GM23338 (cell line): Measurements from ENCODE around the gene BICC1. TPM values are rescaled to one million over a fixed set of nuclear protein-coding genes. Genes with fewer than 3 reads are reported as not detected.
A peak's percentile ranks its signal among the peaks of the same experiment; 100 is the strongest.

Source experiments
- ATAC-seq: fragments of 200-7000 bp; cut with Tn5 transposase; 3 replicates; pipeline ENCODE4 v1.9.1; 2020
- DNase-seq: peaks from one replicate; pipeline ENCODE4 v3.0.0-alpha.2; 2015; ENCODE audit warnings: low spot score
- H2AFZ ChIP-seq: fragments of 200-600 bp; sonication (generic); 2 replicates; pipeline ENCODE4 v1.8.0; 2016; ENCODE audit warnings: antibody characterized with exemption, mild to moderate bottlenecking, moderate library complexity
- H3F3A ChIP-seq: fragments of 200-600 bp; sonication (generic); replicated peaks from 2 replicates; pipeline ENCODE4 v1.8.0; 2017; ENCODE audit warnings: antibody characterized with exemption, mixed run types, low read depth
- H3K27ac ChIP-seq: fragments of 200-600 bp; sonication (generic); 2 replicates; pipeline ENCODE4 v1.6.1; 2016; ENCODE audit warnings: low read depth
- H3K27me3 ChIP-seq: fragments of 200-600 bp; sonication (generic); 2 replicates; pipeline ENCODE4 v1.8.0; 2016; ENCODE audit warnings: mild to moderate bottlenecking, mixed run types, moderate library complexity; ENCODE audit not compliant: insufficient read depth
- H3K36me3 ChIP-seq: fragments of 200-600 bp; sonication (generic); 2 replicates; pipeline ENCODE4 v1.8.0; 2016; ENCODE audit warnings: mild to moderate bottlenecking; ENCODE audit not compliant: insufficient read depth
- H3K4me1 ChIP-seq: fragments of 200-600 bp; sonication (generic); 2 replicates; pipeline ENCODE4 v1.8.0; 2016; ENCODE audit warnings: mild to moderate bottlenecking, moderate library complexity; ENCODE audit not compliant: insufficient read depth
- H3K4me2 ChIP-seq: fragments of 200-600 bp; sonication (generic); 2 replicates; pipeline ENCODE4 v1.7.1; 2017; ENCODE audit warnings: mixed run types
- H3K4me3 ChIP-seq: fragments of 200-600 bp; sonication (generic); 2 replicates; pipeline ENCODE4 v1.6.1; 2016; ENCODE audit warnings: mixed run types
- H3K79me2 ChIP-seq: fragments of 200-600 bp; sonication (generic); replicated peaks from 2 replicates; pipeline ENCODE4 v1.8.0; 2017; ENCODE audit warnings: mild to moderate bottlenecking; ENCODE audit not compliant: insufficient read depth
- H3K9me2 ChIP-seq: fragments of 200-600 bp; sonication (generic); 2 replicates; pipeline ENCODE4 v1.8.0; 2017; ENCODE audit not compliant: insufficient read depth
- H4K20me1 ChIP-seq: fragments of 200-600 bp; sonication (generic); replicated peaks from 2 replicates; pipeline ENCODE4 v1.8.0; 2017; ENCODE audit warnings: mild to moderate bottlenecking; ENCODE audit not compliant: insufficient read depth
- H3K27ac Mint-ChIP-seq: 2 replicates; pipeline ENCODE4 v1.8.0; 2020; ENCODE audit warnings: inconsistent platforms, mild to moderate bottlenecking, moderate library complexity, mixed read lengths
- H3K27me3 Mint-ChIP-seq: 3 replicates; pipeline ENCODE4 v1.8.0; 2022; ENCODE audit warnings: low read depth, mild to moderate bottlenecking, moderate library complexity, mixed read lengths, inconsistent platforms; ENCODE audit not compliant: insufficient read depth, poor library complexity
- H3K36me3 Mint-ChIP-seq: 3 replicates; pipeline ENCODE4 v1.8.0; 2021; ENCODE audit warnings: low read depth, mild to moderate bottlenecking, inconsistent platforms, moderate library complexity, mixed read lengths
- H3K4me1 Mint-ChIP-seq: 3 replicates; pipeline ENCODE4 v1.8.0; 2020; ENCODE audit warnings: mild to moderate bottlenecking, inconsistent platforms, mixed read lengths
- H3K4me3 Mint-ChIP-seq: 3 replicates; pipeline ENCODE4 v1.8.0; 2021; ENCODE audit warnings: moderate library complexity, mild to moderate bottlenecking, inconsistent platforms, mixed read lengths
- H3K9me3 Mint-ChIP-seq: 3 replicates; pipeline ENCODE4 v1.8.0; 2020; ENCODE audit warnings: moderate library complexity, mild to moderate bottlenecking, inconsistent platforms, mixed read lengths
- CREB1 ChIP-seq: fragments of 250-450 bp; sonication (Bioruptor Pico); IDR thresholded peaks from 2 replicates; pipeline ENCODE4 v1.5.0; 2020; ENCODE audit warnings: low read depth, mild to moderate bottlenecking, moderate library complexity
- CTCF ChIP-seq, 2 experiments: fragments of 200-600 bp in 1 of 2; sonication (generic) in 1 of 2; conservative IDR thresholded peaks; 2 replicates each; pipeline versions ENCODE4 v1.5.1 to v1.6.1; 2016 to 2017; ENCODE audit warnings: antibody characterized with exemption in 2 of 2, low read depth in 2 of 2, mild to moderate bottlenecking in 2 of 2, moderate library complexity in 1 of 2
- EZH2 ChIP-seq: fragments of 200-600 bp; sonication (generic); IDR thresholded peaks from one replicate; pipeline ENCODE4 v1.8.0; 2017; ENCODE audit warnings: antibody characterized with exemption, mild to moderate bottlenecking, low read depth; ENCODE audit not compliant: unreplicated experiment
- NANOG ChIP-seq: IDR thresholded peaks from 2 replicates; pipeline ENCODE4 v1.6.1; 2016; ENCODE audit warnings: antibody characterized with exemption, borderline replicate concordance
- POLR2AphosphoS5 ChIP-seq: IDR thresholded peaks from 2 replicates; pipeline ENCODE4 v1.6.1; 2016; ENCODE audit warnings: antibody characterized with exemption, low read depth
- STAT1 ChIP-seq: IDR thresholded peaks from one replicate; pipeline ENCODE4 v1.6.1; 2016; ENCODE audit warnings: antibody characterized with exemption; ENCODE audit not compliant: unreplicated experiment
- ZNF331 ChIP-seq: fragments of 250-450 bp; sonication (Bioruptor Pico); IDR thresholded peaks from 2 replicates; pipeline ENCODE4 v1.5.0; 2020; ENCODE audit warnings: low read depth, mild to moderate bottlenecking, moderate library complexity
- polyA plus RNA-seq: library from polyadenylated mRNA; unstranded; fragments of >200 nt; fragmentation: Nextera tagmentation; extraction: Ambion mirVana; gene quantifications from 2 replicates; pipeline ENCODE4 v1.2.1, GENCODE V29; 2016
- total RNA-seq: library from RNA; depleted of rRNA; stranded (reverse); fragments of >200 nt; shearing (Covaris generic); gene quantifications from 2 replicates; pipeline ENCODE4 v1.2.3, GENCODE V29; 2014
- TF ChIP-seq, protein P1 (sequence below): fragments of 250-450 bp; sonication (Bioruptor Pico); IDR thresholded peaks from 2 replicates; pipeline ENCODE4 v1.5.0; 2020; ENCODE audit warnings: mild to moderate bottlenecking, moderate library complexity

BICC1 gene
- total and polyA plus RNA-seq, 2 experiments from 2014 or later: 1.3 to 2.2 TPM

DNA sequence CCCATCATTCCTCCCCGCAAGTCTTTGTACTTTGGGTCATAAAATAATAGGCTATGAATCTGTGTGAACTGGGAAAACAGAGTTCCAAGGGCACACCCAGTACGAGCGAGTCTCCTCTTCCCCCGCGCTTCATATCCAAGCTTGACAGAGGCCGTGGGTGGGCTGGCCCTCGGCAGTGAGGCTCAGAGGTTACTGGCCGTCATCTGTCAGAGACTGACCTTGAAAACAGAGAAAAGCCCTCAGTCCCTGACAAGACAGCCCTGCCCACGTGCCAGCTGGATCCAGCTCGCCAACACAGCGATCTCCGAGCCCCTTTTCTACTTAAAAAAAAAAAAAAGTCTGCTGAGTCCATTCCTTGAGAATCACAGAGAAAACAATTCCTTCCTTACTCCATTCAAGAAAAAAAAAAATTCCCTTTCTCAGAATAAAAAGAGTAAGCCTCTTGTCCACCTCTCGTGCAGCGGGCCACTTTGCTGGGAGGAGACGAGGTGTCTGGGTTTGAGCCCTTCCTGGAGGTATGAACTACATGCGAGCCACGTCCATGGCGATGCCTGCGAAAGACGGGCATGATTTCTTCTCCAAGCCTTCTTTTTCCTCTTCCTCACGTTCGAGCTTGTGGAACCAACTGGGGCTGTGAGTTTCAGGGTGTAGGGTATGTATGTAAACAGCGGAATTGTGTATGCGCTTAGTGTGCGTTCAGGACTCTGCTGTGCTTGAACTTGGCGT lies 744 bp upstream of the BICC1 start (continued):
- TF ChIP-seq, protein P1, sequence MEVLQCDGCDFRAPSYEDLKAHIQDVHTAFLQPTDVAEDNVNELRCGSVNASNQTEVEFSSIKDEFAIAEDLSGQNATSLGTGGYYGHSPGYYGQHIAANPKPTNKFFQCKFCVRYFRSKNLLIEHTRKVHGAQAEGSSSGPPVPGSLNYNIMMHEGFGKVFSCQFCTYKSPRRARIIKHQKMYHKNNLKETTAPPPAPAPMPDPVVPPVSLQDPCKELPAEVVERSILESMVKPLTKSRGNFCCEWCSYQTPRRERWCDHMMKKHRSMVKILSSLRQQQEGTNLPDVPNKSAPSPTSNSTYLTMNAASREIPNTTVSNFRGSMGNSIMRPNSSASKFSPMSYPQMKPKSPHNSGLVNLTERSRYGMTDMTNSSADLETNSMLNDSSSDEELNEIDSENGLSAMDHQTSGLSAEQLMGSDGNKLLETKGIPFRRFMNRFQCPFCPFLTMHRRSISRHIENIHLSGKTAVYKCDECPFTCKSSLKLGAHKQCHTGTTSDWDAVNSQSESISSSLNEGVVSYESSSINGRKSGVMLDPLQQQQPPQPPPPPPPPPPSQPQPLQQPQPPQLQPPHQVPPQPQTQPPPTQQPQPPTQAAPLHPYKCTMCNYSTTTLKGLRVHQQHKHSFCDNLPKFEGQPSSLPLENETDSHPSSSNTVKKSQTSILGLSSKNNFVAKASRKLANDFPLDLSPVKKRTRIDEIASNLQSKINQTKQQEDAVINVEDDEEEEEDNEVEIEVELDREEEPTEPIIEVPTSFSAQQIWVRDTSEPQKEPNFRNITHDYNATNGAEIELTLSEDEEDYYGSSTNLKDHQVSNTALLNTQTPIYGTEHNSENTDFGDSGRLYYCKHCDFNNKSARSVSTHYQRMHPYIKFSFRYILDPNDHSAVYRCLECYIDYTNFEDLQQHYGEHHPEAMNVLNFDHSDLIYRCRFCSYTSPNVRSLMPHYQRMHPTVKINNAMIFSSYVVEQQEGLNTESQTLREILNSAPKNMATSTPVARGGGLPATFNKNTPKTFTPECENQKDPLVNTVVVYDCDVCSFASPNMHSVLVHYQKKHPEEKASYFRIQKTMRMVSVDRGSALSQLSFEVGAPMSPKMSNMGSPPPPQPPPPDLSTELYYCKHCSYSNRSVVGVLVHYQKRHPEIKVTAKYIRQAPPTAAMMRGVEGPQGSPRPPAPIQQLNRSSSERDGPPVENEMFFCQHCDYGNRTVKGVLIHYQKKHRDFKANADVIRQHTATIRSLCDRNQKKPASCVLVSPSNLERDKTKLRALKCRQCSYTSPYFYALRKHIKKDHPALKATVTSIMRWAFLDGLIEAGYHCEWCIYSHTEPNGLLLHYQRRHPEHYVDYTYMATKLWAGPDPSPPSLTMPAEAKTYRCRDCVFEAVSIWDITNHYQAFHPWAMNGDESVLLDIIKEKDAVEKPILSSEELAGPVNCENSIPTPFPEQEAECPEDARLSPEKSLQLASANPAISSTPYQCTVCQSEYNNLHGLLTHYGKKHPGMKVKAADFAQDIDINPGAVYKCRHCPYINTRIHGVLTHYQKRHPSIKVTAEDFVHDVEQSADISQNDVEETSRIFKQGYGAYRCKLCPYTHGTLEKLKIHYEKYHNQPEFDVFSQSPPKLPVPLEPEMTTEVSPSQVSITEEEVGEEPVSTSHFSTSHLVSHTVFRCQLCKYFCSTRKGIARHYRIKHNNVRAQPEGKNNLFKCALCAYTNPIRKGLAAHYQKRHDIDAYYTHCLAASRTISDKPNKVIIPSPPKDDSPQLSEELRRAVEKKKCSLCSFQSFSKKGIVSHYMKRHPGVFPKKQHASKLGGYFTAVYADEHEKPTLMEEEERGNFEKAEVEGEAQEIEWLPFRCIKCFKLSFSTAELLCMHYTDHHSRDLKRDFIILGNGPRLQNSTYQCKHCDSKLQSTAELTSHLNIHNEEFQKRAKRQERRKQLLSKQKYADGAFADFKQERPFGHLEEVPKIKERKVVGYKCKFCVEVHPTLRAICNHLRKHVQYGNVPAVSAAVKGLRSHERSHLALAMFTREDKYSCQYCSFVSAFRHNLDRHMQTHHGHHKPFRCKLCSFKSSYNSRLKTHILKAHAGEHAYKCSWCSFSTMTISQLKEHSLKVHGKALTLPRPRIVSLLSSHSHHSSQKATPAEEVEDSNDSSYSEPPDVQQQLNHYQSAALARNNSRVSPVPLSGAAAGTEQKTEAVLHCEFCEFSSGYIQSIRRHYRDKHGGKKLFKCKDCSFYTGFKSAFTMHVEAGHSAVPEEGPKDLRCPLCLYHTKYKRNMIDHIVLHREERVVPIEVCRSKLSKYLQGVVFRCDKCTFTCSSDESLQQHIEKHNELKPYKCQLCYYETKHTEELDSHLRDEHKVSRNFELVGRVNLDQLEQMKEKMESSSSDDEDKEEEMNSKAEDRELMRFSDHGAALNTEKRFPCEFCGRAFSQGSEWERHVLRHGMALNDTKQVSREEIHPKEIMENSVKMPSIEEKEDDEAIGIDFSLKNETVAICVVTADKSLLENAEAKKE (CRISPR knock-in tag): no peak

GRCh38 chr10:58513188-58514110 lies 777 bp downstream of the BICC1 start:
- no peaks in the 10 kb centered on the region for H3K36me3 ChIP-seq
- peak overlapping the region; percentile 78 for H3K4me3 ChIP-seq
- H3K4me1 Mint-ChIP-seq: peaks cover 11% of the 10 kb centered on the region
- no peak overlapping the region for H3K27ac ChIP-seq
- peaks cover 18% of the 10 kb centered on the region for H3K4me1 ChIP-seq
- peak overlapping the region; percentile 98 for H2AFZ ChIP-seq
- no peaks in the 10 kb centered on the region; the same call in 1 of the 2 replicates for H3F3A ChIP-seq
- peaks cover 31% of the 10 kb centered on the region for H3K27me3 Mint-ChIP-seq
- H3K4me3 Mint-ChIP-seq: peak overlapping the region; percentile 79
- H3K9me2 ChIP-seq: no peaks in the 10 kb centered on the region
- H3K9me3 Mint-ChIP-seq: no peaks in the 10 kb centered on the region; the same call in 2 of the 3 replicates
- no peak overlapping the region for H3K27ac Mint-ChIP-seq
- ATAC-seq (peak; percentile 61), DNase-seq (peak; percentile 62)
- peak overlapping the region; percentile 91 for H3K4me2 ChIP-seq
- H3K79me2 ChIP-seq: no peaks in the 10 kb centered on the region
- no peaks in the 10 kb centered on the region; the same call in 2 of the 3 replicates for H3K36me3 Mint-ChIP-seq
- no peaks in the 10 kb centered on the region for H4K20me1 ChIP-seq
- H3K27me3 ChIP-seq: peaks cover 51% of the 10 kb centered on the region
- no peak for TF ChIP-seq CREB1
- TF ChIP-seq ZNF331 (CRISPR knock-in tag): no peak
- no peak for TF ChIP-seq STAT1
- TF ChIP-seq EZH2: no peak
- TF ChIP-seq CTCF (conservative IDR thresholded peaks at IDR 0.05; ENCODE audit: low read depth in 2 of 2): no peak
- no peak for TF ChIP-seq POLR2AphosphoS5
- TF ChIP-seq NANOG: no peak
